ENCODE results near the gene SSBP3. TPM values are rescaled to one million over a fixed set of nuclear protein-coding genes. Genes with fewer than 3 reads are reported as not detected.

The SSBP3 gene
- 14.5 and 17.5 TPM in 2 replicates for total RNA-seq

DNA sequence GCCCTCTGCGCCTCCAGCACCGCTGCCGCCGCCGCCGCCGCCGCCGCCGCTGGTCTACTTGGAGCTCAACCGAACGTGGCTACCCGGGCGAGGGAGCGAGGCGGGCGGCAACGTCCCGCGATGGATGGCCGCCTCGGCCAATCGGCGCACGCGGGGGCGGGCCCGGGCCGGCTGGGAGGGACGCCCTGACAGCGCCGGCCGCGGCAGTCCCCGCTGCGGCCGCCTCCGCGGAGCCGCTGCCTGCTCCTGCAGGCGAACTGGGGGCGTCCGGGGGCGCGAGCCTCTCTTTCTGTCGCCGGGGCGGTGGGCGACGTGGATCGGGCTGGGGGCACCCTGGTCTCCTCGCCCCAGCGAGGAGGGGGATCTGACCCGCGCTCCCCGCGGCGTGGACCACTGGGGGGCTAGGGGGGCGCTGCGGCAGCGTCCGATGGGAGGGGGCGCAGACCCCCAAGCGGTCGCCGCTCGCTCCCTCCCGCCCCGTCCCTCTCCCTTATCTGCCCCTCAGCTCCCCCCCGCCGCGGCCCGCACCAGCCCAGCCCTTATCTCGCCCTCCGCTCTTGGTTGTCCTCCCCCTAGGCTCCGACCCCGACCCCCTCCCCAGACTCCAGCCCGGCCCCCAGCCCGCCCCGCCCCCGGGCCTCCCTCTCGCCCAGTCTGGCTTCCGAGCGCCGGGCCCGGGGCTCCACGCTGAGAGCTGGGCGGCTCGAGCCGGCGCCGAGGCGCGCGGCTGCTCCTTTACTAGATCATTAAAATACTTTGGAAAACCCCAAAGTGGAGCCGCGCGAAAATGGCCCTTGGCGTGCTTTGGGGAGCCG is at the start of gene SSBP3:
TSS of gene SSBP3 (minus strand) at position 56 of the 815 bp plus-strand sequence.

DNA sequence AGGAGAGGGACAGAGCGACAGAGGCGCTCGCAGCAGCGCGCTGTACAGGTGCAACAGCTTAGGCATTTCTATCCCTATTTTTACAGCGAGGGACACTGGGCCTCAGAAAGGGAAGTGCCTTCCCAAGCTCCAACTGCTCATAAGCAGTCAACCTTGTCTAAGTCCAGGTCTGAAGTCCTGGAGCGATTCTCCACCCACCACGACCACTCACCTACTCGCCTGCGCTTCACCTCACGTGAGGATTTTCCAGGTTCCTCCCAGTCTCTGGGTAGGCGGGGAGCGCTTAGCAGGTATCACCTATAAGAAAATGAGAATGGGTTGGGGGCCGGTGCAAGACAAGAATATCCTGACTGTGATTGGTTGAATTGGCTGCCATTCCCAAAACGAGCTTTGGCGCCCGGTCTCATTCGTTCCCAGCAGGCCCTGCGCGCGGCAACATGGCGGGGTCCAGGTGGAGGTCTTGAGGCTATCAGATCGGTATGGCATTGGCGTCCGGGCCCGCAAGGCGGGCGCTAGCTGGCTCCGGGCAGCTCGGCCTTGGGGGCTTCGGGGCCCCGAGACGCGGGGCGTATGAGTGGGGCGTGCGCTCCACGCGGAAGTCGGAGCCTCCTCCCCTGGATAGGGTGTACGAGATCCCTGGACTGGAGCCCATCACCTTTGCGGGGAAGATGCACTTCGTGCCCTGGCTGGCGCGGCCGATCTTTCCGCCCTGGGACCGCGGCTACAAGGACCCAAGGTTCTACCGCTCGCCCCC is 206.3 kb downstream of the SSBP3 start, which contains the start of the genes CYB5RL and MRPL37:
TSS of gene CYB5RL (minus strand) at position 266 of the 754 bp plus-strand sequence. CDS start 4,414 bp downstream, outside the sequence.
TSS of gene MRPL37 (plus strand) at position 403 of the 754 bp plus-strand sequence. CDS start at position 480, 77 bp downstream.

Other genes starting within 250 kb of the SSBP3 start
- gene CYB5RL, start 206.4 kb downstream of the SSBP3 start, total RNA-seq = 0.39 and 1.5 TPM in 2 replicates
- gene MRPL37, start 206.2 kb downstream of the SSBP3 start, total RNA-seq = 107 and 157 TPM in 2 replicates
- gene ACOT11, start 141.8 kb upstream of the SSBP3 start, total RNA-seq = 5.7 and 7.0 TPM in 2 replicates
- gene FAM151A, start 217.1 kb upstream of the SSBP3 start, total RNA-seq = not detected in 2 replicates
- 0.04 TPM in 1 of 2 replicates, not detected in the other for gene MROH7, start 235.4 kb upstream of the SSBP3 start, total RNA-seq